Measurements from ENCODE around the gene SH3TC1.

The SH3TC1 gene

DNA sequence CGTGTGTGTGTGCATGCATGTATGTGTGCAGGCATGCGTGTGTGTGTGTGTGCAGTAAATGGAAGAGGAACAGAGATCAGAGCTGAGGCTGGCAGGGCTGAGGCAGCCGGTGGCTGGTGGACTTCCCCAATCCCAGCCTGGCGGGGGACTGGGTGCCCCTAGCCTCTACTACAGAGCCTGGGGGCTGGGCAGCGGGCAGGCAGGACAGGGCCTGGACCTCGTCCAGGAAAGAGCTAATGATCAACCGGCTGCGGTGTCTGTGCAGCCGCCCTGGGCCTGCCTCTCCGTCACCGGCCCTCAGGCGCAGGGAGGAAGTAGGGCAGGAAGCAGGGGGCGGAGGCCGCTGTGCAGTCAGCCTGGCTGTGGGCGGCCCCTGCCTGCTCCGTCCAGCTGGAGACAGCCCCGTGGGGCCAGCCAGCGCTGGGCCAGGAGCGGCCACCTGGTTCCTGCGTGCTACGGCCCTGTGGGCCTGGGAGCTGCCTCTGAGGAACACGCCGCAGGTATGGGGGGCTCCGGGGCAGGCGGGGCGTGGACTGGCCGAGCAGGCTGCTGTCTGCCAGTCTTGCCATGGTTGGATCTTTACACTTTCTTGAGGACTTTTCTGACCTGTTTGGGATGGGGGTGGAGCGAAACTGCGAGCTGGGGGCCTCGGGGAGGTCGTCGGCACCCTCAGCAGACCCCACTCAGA is at the start of gene SH3TC1:
TSS of gene SH3TC1 (plus strand) at position 385 of the 688 bp plus-strand sequence. CDS start 5,905 bp downstream, outside the sequence.
- DNase-seq (ENCODE audit: low read depth, low spot score) = peak; percentile 30

DNA sequence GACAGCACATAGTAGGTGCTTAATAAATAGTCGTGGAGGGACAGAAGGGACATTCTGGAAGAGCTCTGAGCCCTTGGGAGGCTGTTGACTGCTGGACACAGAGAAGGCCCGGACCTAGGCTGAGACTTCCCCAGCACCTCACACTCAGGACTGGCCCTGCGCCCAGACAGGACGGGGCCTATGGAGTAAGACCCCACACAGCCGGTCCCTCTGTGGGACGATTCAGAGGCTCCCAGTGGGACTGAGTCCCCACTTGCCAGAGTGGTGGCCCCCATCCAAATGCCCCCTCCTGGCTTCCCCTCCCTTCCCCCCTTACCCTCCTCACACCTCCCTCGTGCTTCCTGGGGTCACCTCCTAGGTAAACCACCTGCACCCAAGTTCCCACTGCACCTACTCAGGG is 49.4 kb upstream of the SH3TC1 start:
- no peak for DNase-seq (ENCODE audit: low read depth, low spot score)

DNA sequence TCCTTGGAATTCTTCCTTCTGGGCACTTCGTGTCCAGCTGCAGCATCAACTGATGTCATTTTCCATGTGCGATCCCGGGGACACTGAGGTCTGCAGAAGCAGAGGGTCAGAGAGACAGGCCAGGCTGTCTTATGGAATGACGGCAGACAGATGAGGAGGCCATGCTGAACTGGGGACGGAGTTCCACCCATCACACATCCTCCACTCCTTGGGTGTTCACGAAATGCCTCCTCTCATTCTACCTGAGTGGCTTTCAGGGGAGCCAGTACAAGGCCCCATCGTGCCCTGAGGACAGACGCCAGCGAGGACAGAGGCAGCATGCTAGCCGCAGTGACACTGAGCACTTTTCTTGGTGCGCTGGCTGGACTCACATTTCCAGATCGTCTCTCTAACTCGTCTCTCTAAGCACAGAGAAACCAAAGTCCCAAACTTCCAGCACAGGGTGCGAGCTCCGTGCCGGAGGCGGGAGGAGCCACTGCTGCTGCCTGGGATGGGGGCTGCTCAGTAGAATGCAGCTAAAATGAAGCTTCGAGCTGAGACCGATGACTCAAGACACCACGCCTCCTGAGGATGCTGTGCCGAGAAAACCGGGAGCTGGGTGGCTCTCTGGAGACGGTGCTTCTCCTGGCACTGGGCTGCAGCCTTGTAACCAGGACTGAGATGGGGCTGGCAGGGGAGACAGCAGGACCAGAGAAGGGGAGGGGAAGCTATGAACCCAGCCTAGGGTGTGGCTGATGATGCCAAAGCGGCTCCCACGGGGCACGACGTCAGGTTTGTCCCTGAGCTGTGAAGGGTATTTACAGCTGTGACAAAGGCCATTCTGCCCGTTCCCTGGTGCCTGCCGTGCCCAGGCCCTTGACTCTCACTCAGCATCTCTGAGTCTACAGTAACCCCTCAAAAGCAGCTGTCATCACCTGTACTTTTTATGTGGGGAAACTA is 48.7 kb upstream of the SH3TC1 start:
- no peak for DNase-seq (ENCODE audit: low read depth, low spot score)

DNA sequence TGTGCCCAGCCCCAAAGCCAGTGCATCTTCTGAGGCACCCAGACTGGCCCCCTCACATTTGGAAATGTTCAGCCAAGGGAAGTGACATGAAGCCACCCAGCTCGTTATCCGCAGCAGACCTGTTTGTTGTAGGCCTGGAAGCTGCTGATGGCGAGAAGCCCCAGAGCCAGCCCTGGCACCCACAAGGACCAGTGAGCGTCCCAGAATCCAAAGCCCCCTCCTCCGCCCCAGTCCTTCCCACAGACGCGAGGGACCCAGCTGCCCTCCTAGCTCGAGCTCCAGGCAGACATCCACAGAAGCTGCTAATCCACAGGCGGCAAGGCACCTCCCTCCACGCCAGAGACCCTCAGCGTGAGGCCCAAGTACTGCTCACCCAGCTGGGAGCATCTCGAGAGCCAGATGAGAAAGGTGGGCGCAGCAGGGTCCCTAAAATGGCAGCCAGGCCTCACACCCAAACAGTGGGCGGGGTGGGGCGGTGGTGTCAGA is 47.9 kb upstream of the SH3TC1 start:
- no peak for DNase-seq (ENCODE audit: low read depth, low spot score)

DNA sequence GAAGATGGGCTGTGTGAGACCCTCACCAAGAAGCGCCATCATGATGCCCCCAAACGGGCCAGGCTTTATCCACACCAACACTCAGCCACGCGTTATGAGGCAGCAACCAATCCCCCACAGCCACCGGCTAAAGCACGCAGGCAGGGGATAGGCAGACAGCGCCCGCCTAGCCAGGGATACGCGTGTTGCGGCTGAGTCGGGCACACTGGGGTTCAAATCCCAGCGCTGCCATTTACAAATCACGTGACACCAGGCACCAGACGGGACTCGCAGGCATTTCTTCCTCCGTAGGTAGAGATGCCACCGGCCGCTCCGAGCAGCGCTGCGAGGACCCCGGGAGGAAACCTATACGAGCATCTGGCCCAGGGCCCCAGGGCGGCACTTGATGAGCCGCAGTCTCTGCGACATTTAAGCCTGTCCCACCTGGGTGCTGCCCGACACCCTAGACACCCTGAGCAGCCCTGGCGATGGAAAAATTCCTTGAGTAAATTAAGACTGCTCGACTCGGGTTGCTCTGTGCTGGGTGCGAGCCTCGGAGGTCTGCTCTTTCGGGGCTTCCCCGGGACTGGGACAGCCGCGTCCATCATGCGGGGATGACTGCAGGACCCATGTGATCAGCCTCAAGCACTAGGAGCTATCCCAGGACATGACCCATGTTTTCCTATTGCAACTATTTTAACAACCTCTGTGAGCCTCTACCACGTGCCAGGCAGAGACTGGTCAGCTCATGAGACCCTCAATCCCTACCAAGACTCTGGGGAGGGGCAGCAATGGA is 46.8 kb upstream of the SH3TC1 start:
- DNase-seq (ENCODE audit: low read depth, low spot score) = no peak

DNA sequence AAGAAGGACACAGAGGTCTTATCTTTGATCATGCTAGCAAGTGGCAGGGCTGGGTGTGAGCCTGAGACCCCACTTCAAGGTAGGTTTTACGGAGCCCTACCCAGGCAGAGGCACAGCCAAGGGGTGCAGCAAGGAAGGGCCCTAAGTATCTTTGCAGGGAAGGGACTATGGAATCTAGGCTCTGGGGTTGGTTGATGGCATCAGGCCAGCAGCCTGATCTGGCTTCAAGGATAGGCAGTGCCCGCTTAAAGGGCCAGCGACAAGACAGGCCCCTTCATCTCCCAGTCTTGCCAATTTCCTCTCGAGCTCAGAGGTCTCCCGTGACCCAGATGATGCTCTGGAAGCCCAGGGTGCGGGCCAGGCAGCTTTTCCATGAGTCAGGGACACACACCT is 46.2 kb upstream of the SH3TC1 start:
- no peak for DNase-seq (ENCODE audit: low read depth, low spot score)

DNA sequence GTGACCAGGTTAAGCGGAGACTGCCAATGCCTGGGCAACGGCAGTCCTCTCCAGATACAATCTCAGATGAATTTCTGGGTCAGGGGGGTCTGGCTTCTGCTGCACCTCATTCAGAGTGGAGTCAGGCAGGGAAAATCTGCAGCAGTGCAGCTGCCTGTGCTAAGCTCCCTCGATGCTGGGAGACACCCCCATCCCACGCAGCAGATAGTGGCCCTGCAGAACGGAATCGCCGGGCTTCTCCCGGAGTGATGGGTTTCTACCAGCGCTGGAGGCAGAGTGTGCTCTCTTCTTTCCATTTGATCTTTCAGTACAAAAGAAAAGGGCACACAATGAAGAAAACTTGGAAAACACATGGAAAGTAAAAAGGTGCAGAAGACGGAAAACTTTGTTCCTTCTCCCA is 45.6 kb upstream of the SH3TC1 start:
- no peak for DNase-seq (ENCODE audit: low read depth, low spot score)

DNA sequence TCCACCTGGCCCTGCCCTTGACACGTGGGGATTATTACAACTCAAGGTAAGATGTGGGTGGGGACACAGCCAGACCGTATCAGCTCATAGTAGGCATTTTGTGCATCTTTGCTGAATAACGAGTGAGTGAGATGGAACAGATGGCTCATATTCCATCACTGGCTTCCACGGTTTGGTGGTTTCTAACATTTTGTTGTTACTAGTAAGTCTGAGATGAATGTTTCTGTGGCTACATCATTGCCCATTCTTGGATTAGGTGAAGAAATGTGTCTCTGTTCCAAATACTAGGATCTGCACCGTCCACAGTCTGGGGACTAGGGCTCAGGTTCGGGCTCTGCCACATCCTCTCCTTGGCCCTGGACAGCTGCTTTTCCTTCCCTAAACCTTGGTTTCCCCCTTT is 44.0 kb upstream of the SH3TC1 start:
- no peak for DNase-seq (ENCODE audit: low read depth, low spot score)

DNA sequence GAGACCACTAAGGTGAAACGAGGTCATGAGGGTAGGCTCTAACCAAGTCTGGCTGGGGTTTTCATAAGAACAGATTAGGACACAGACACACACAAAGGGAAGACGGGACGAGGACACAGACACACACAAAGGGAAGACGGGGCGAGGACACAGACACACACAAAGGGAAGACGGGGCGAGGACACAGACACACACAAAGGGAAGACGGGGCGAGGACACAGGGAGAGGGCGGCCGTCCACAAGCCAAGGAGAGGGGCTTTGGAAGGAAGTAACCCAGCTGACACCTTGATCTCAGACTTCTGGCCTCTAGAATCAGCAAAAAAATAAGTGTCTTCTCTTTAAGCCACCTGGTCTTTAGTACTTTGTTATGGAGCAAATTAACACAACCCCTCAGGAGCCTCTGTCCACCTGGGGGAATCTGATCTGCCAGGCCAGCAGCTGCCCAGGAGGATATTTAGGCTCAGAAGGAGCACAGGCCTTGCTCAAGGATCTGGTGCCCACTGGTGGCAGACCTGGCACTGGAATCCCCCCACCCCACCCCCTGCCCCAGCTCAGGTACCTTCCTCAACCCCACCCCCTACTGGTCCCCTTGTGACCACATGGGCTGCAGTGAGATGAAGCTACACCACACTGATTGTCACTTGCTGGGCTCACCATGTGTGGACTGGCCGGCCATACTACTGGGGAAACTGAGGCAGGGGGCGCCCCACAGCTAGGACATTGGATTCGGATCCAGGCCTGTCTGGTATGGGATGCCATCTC is 43.2 kb upstream of the SH3TC1 start:
- no peak for DNase-seq (ENCODE audit: low read depth, low spot score)

DNA sequence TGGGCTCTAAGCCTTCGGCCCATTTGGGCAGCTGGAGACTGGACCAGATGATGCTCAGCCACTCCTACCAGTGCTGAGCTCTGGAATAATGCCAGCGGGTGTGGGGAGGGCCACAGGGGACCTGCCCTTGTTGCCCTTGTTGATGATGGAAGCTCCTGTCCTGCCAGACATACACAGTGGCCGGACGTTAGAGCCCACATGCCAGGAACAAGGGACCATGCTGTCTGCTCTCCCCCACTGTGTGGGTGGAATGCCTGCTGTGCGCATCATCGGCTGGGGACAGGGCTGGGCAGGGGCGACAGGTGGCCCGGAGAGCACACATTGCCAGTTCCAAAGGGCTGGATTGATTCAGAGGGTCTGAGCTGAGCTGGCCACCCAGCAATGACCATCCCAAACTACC is 42.5 kb upstream of the SH3TC1 start:
- no peak for DNase-seq (ENCODE audit: low read depth, low spot score)

DNA sequence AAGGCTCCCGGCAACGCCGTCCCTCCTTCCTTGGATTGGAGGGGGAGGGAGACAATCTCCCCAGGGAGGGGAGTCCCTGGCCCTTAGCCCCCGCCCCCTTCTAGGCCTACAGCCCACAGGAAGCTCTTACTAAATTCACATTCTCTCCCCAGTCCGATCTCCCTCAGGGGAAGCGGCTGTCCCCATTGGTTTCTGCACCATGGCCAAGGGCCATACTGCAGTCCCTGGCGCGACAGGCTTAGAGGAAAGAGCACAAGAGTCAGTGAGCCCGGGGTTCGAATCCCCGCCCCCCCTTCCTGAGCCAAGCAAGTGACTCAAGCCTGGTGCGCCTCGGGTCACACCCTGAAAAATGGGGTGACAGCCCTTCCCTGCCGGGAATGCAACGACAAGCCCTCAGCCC is 41.6 kb upstream of the SH3TC1 start:
- no peak for DNase-seq (ENCODE audit: low read depth, low spot score)

DNA sequence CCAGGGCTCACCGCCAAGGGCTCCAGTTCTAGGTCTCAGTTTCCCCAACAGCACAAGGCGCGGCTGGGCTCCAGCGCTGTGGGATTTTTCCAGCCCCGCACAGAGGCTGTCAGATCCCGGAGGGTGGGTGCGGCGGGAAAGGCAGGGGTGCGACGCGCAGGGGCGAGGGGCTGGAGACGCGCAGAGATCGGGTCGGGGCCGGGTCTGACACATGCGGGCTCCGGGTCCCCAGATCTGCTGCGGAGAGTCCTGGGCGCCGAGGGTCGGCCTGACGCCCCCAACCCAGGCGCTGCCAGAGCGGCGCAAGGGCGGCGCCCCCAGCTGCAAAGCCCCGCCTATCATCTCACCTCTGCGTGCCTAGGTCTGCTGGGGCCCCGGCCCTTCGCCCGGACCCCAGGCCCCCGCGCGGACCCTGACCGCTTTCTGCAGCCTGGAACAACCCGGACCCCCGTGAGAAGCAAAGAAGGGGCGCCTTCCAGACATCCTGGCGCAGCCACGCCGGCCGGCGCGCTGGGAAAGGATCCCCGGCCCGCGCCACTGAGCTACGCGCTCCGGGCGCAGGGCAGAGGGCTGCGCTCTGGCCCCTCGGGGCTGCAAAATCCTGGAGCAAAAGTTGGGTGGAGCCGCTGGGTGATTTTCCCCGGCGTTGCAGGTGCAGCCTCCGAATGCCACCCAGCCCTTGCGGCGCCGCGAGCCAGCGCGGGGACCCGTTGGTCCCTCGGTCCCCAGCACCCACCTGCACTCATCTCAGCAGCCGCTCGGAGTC is 41.0 kb upstream of the SH3TC1 start:
- DNase-seq (ENCODE audit: low read depth, low spot score) = no peak

DNA sequence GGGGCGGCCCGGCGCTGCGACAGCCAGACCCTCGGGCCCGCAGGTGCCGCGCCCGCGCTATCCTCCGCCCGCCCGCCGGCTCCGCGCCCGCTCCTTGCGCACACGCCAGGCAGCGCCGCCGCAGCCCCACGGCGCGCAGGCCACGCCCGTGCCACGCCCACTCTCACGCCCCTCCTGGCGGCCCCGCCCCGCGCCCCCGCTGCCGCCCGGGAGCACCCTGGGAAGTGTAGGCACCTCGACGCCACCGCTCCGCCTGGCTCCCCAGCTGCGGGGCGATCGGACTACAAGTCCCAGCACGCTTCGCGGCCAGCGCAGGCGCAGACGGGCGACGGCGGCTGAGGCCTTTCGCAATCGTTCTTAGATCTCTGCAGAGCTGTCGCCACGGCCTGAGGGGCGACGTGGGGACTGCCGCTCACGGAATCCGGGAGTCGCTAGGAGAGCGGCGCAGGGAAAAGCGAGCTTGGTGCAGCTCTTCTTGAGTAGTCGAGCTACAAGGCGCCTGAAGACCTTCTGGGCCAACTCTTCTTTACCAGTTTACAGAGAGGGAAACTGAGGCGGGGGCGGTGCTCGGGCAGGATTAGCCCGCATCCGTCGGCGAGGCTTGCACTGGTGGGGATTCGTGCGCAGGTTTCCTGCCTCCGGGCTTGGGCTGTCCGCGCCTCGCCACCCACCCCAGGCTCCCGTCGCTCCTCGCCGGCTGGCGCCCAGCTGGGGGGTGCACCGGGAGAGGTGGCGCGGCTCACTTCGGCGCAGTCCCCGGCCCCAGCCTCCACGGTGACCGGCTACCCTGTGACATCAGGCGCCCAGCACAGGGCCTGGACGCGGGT is 40.2 kb upstream of the SH3TC1 start, which contains the start of gene ABLIM2:
TSS of gene ABLIM2 (minus strand) at position 104 of the 827 bp plus-strand sequence. CDS start 124 bp downstream, outside the sequence.
- DNase-seq (ENCODE audit: low read depth, low spot score) = peak; percentile 98

DNA sequence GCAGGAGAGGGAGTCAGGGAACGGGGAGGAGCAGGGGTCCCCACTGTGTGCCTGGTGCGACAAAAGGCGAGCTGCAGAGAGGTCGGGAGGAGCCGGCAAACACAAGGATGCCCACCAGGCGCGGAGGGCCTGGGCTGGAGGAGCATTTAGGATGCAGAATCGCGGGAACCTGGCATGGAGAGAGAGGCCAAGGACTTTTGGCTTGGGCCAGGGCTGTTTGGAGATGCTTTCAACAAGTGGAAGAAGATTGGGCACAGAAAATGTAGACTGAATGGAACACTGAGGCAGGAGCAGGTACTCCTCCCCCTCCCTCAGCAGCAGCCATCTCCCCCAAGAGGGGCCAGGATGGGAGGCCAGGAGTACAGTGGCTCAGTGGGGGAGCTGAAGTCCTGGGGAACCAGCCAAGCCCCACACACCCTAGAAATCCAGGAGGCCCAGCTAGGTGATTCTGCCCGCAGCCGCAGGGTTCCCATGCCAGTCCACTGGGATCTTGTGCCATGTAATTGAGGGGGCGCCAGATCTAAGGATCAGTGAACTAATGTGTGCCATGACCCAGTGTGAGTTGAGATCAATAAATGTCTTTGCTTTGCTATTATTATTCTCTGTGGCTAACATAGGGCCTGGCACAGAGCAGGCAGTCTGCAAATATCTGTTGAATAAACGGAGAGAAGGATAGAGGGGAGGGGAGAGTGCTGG is 39.4 kb upstream of the SH3TC1 start:
- no peak for DNase-seq (ENCODE audit: low read depth, low spot score)

DNA sequence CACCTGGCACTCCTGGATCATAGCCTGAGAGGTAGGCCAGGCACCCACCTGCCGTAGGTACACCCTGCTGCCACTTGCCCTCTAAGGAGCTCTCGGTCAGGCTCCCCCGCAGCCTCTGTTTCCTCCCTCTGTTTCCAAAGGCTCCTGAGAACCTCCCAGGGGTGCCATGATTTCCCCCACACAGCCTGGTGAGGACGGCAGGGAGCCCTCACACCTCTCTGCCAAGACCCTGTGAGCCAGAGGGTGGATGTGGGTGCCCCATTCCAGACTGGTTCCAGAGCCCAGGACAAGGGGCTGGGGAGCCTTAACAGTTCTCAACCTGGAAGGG is 38.9 kb upstream of the SH3TC1 start:
- DNase-seq (ENCODE audit: low read depth, low spot score) = no peak

DNA sequence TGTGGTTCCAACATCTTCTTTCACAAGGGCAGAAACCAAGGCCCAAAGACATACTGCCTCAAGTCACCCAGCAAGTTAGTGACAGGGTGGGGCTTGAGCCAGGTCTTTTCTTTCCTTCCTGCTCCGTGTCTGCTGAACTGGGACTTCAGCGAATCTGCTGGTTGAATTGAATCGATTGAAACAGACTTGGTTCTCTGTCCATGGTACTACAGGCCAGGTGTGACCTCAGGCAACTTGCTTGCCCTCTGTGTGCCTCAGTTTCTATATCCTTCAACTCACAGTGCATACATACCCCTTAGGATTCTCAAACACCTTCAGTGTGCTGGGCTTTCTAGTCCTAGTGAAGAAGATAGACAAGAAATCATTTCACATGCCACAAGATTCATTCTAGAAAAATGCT is 38.5 kb upstream of the SH3TC1 start:
- DNase-seq (ENCODE audit: low read depth, low spot score) = no peak

DNA sequence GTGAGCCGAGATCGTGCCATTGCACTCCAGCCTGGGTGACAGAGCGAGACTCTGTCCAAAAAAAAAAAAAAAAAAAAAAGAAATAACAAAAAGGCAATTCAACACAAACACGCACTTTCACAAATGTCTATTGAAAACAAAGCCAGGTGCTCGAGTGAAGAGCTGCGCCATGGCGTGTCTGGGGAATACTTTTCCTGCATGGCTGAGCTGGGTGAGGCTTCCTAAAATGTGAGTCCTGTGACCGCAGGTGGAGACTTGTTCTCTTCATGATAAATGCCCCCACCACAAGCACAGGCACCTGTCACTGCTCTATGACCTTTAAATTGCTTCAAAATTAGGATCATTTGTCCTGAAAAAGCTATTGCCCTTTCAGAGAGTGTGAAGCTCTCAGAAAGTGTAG is 36.5 kb upstream of the SH3TC1 start:
- no peak for DNase-seq (ENCODE audit: low read depth, low spot score)

DNA sequence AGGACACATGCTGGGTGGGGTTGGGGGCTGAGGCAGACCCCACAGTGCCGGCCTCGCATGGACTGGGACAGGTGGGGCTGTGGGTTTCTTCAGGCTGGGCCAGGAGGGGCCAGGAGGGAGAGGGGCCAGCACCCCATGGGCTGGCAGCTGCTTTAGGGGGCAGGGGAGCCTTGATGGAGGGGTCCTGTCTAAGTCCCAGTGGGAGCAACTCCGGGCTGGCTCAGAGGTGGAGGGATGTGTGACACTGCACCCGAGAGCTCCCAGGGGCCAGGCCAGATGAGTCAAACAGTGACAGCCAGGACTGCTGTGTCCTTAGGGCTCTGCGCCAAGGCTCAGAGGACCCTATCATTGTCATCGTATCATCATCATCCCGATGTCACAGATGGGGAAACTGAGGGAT is 36.1 kb upstream of the SH3TC1 start:
- no peak for DNase-seq (ENCODE audit: low read depth, low spot score)

Measured in activated CD4-positive, CD25-positive, alpha-beta regulatory T cell treated with anti-CD3 and anti-CD28 coated beads, Interleukin-2, amount 50 U/mL, for 16 hours (primary cell).